GM19463 (cell line): ENCODE results near the gene STK33.

ENCODE experiments used
- ATAC-seq: cut with Tn5 transposase; IDR thresholded peaks from one replicate; pipeline ENCODE4 v1.9.1; 2021; ENCODE audit warnings: mild to moderate bottlenecking, moderate library complexity; ENCODE audit not compliant: unreplicated experiment

The STK33 gene

GRCh38 chr11:8359521-8359920, 234.5 kb downstream of the STK33 start:
- no peak for ATAC-seq

GRCh38 chr11:8357891-8358566, 236.0 kb downstream of the STK33 start:
- no peak for ATAC-seq

GRCh38 chr11:8357505-8357888, 236.5 kb downstream of the STK33 start:
- ATAC-seq = no peak

- ATAC-seq = no peak
These were observed 237.1 kb downstream of the STK33 start for GRCh38 chr11:8356721-8357504.

GRCh38 chr11:8356216-8356615, 237.8 kb downstream of the STK33 start:
- ATAC-seq = no peak

GRCh38 chr11:8355416-8355742, 238.6 kb downstream of the STK33 start:
- no peak for ATAC-seq

- no peak for ATAC-seq
These were observed 239.2 kb downstream of the STK33 start for GRCh38 chr11:8354622-8355415.

GRCh38 chr11:8352876-8353505, 241.0 kb downstream of the STK33 start:
- ATAC-seq = no peak

GRCh38 chr11:8352103-8352875, 241.7 kb downstream of the STK33 start:
- no peak for ATAC-seq

- ATAC-seq = no peak
These were observed 242.8 kb downstream of the STK33 start for GRCh38 chr11:8351223-8351622.

- no peak for ATAC-seq
These were observed 246.1 kb downstream of the STK33 start for GRCh38 chr11:8347978-8348377.

- ATAC-seq = no peak
These were observed 247.8 kb downstream of the STK33 start for GRCh38 chr11:8346157-8346755.

- no peak for ATAC-seq
These were observed 248.8 kb downstream of the STK33 start for GRCh38 chr11:8345179-8345578.

GRCh38 chr11:8344346-8344745, 249.7 kb downstream of the STK33 start:
- ATAC-seq = no peak

- ATAC-seq = peak; percentile 93
These were observed 251.0 kb downstream of the STK33 start for GRCh38 chr11:8342821-8343681.

- ATAC-seq = no peak
These were observed 252.0 kb downstream of the STK33 start for GRCh38 chr11:8341996-8342395.
